GM20000 (cell line): ENCODE measurements around the gene VPS36.
"Not testable (repeated sequence)": the region's sequence is repeated elsewhere in the genome, so short reads cannot be mapped to it uniquely, and the experiment has no call there.

Experiments used
- DNase-seq: peaks from one replicate; pipeline ENCODE4 v3.0.0; 2012; ENCODE audit warnings: low spot score
- TF ChIP-seq, protein P1 (sequence below): IDR thresholded peaks from 2 replicates; pipeline ENCODE4 v1.5.1; 2012; ENCODE audit warnings: mild to moderate bottlenecking, control low read depth; ENCODE audit errors: extremely low read depth, missing control alignments

Gene VPS36

DNA sequence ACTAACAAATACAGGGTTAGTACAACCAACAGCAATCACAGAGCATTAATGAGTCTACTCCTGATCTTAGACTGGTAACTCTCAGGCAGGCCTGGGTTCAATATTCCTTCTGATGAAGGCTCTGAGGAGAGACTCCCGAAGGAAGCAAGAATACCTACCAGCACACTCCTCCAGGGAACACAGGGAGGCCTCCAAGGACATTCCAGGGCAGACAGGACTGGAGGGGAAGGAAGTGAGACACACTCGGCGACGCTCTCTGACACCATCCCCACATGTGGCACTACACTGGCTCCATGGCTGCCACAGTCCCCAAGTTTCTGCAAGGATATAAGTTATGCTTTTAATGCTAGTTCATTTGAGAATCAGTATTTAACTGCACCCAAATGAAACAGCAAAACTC, 64.6 kb downstream of the VPS36 start:
- no peak for DNase-seq
- TF ChIP-seq, protein P1, sequence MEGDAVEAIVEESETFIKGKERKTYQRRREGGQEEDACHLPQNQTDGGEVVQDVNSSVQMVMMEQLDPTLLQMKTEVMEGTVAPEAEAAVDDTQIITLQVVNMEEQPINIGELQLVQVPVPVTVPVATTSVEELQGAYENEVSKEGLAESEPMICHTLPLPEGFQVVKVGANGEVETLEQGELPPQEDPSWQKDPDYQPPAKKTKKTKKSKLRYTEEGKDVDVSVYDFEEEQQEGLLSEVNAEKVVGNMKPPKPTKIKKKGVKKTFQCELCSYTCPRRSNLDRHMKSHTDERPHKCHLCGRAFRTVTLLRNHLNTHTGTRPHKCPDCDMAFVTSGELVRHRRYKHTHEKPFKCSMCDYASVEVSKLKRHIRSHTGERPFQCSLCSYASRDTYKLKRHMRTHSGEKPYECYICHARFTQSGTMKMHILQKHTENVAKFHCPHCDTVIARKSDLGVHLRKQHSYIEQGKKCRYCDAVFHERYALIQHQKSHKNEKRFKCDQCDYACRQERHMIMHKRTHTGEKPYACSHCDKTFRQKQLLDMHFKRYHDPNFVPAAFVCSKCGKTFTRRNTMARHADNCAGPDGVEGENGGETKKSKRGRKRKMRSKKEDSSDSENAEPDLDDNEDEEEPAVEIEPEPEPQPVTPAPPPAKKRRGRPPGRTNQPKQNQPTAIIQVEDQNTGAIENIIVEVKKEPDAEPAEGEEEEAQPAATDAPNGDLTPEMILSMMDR = no peak

DNA sequence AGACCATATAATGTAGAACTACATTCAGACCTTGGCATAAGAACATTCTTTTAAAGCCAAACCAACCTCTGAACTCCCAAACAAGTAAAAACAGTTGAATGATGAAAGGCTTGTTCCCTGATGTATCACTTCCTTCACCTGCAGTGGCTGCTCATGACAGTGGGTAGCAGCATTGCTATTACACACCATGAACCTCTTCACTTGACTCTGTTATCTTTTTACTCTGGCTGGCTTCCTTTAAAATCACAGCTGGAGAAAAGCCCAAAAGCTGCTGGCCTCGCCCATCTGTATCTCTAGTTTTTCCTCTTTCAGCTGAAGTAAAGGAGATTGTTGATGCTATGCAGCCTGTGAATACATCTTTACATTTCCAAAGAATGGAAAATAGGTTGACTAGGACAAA, 67.1 kb downstream of the VPS36 start:
- TF ChIP-seq, protein P1 = no peak
- DNase-seq = no peak

DNA sequence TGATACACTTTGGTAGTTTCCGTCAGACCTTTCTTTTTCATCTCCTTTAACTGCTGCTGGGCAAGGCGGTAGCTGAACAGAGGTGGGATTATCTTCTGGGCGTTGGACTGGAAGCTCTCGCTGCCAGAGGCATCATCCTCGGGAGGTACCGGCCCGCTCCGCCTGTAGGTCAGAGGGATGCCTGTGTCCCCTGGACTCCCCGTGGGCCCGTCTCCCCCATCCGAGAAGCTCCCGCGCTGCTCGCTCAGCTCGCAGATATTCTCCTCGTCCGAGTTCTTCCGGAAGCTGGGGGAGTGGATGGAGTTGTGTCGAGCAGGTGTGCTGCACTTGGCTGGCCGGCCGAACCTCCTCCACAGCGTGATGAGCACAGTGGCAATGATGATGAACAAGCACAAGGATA, 72.1 kb downstream of the VPS36 start:
- no peak for DNase-seq

DNA sequence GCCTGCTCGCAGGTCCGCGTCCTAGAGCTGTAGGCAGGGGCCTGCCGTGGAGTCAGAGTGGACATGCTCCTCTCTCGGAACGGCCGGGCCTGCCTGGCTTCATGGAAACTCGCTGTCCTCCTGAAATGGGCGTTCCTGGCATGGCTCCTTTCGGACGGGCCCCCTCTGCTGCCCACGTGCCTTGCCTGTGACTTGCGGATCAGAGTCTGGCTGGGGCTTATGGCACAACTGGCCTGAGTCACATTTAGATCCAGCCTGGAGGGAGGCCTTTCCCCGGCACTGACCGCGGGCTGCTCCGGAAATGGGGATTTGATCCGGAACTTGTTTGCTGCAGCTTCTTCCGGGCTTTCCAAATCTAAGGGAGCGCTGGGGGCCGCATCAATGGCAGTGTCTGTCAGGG, 72.5 kb downstream of the VPS36 start:
- TF ChIP-seq, protein P1 = no peak
- DNase-seq = no peak

More for the DNA sequence above, 72.1 kb downstream of the VPS36 start:
- TF ChIP-seq, protein P1 = no peak

DNA sequence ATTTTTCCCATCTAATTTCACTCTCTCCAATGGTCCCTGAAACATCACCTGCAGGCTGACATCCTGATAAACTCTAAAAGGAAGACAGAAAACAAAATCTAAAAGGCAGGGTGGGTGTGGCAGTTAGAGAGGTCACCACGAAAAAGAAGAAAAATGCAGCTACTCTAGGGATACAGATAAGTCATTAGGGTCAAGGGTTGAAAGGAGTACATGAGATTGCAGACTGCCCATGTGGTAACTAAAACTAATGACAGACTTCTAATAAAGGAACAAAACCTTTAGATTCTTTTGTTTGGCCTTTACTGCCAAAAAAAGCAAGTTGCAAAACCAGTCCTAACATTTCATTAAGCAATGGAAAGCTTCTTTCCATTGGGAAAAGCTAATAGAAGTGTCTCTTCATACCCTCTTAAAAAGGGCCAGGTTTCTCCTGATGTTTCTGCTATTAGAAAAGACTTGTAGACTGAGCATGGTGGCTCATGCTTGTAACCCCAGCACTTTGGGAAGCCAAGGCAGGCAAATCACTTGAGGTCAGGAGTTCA, 75.5 kb downstream of the VPS36 start:
- TF ChIP-seq, protein P1 = no peak
- no peak for DNase-seq

DNA sequence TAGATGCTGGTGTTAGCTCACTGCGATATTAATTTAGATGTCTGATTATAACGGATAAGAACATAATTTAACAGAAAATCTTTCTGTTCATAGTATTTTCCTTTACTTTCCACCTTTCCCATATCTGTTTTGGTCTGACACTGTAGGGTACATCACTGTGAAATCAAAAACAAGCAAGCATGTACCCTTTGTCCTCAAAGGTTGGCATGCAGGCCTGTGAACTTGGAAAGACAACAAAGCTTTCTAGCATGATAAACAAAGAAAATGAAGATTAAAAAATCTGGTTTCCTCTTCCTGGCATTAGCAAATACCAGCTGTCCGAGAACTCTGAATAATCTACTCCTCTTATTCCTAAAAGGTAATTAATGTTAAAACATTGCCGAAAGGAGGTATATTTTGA, 76.0 kb downstream of the VPS36 start:
- DNase-seq = no peak
- TF ChIP-seq, protein P1 = no peak

DNA sequence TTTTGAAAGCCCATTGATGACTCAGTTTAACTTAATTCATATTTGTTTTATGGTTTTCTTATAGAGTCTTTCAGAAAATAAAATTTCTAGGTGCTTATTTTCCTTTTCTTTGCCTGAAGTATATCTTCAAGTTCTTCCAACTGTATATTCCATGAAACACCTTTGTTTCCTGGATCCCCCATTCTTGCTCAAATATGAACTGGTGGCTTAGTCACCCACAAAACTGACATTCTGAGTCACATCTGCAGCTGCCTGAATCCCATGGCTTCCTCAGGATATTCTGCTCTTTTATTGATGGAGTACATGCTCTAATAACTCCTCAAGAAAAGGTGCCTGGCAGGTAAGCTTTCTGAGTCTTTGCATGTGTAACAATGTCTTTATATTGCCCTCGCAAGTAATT, 77.2 kb downstream of the VPS36 start:
- not testable (repeated sequence) for DNase-seq

DNA sequence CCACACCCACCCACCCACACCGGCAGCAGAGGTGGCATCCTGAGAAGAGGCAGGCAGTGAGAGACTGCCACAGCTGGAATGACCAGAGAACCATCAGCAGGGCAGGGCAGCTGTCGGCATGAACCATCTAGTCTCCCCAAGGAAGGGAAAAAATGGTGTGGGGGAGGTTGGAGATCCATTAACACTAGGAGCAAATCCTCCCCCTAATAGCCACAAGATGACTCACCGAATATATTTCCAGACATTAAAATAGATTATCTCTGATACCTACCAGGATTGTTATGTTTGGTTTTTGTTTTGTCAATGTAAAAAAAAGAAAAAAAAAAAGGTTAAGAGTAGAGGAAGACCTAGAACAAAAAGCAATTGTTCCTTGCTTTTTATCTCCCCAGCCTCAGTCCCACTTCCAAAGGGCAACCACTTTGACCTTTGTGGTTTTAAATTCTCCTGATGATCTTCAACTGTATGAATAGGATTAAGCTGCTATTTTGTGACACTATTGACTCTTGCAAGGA, 78.6 kb downstream of the VPS36 start:
- TF ChIP-seq, protein P1 = no peak
- DNase-seq = no peak
